ENCODE measurements around the gene CDC7.
"Not testable (repeated sequence)": the region's sequence is repeated elsewhere in the genome, so short reads cannot be mapped to it uniquely, and the experiment has no call there.

CDC7 gene

DNA sequence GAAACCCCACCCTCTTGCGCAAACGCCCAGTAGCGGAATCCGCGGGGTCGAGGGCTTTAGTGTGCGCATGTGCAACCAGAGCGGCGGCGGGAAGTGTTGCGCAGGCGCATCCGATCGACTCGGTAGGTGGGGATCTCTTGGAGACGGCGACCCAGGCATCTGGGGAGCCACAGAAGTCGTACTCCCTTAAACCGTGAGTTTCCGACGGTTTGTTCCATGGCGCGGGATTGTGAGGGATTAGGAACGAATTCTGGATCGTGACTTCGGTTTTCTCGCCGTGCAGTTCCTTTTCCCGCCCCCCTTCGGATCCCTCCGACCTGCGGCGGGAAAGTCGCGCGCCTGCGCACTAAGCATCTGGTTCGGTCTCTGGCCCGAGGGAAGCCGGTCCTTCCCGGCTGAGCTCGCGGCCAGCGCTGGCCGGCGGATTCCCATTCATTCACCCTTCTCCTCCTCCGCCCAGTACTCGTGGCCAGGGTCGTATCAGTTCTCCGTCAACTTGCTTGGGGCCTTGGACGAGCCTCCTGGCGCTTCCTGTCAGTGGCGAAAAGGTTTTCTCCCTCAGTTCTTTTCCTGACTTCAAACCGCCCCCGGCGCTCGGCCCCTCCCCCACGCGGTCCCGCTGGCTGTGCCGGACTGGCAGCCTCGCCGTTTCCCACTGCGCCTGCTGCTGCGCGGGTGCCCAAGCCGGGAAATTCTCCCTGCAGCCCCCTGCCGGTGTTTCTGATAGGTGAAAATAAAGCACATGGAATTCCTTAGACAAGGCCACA is at the start of gene CDC7:
Gene CDC7, plus strand, starts transcription at position 96 of the 767 bp plus-strand sequence. CDS start 866 bp downstream, outside the sequence.
- peak; percentile 85 for DNase-seq (ENCODE audit: low read depth)

DNA sequence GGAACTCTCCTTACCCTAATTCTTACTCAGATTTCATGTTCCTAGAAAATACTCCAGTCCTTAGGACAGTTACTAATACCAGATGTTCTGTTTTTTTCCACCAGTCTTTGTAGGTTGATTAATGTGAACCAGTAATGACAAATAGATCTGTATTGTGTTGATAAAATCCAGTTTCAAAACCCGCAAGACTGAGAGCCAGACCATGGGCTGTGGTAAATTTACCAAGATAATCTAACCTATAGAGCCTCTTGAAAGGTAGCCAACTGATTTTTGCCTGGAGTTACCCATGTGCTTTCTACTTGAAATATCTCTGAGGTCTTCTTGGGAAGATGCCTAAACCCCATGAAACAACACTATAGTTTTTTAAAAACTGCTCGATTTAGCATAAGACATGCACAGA is 46.5 kb upstream of the CDC7 start:
- DNase-seq (ENCODE audit: low read depth) = no peak

DNA sequence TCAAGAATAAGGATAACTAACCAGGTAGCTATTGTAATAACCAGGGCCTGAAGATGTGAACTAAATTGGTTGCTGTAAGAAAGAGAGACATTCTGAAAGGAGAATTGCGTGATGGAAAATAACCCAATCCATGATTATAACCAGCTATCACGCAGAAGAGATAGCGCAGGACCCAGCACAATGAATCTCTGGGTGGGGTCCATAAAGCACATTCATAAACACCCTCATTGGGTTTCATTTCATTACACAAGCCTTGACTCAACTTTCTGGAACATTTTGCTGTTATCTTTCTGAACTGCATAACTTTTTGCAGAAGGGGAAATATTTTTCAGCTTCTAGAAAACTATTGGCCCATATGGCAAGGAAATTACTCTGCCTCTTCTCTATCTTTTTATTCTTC is 45.3 kb upstream of the CDC7 start:
- DNase-seq (ENCODE audit: low read depth) = no peak

DNA sequence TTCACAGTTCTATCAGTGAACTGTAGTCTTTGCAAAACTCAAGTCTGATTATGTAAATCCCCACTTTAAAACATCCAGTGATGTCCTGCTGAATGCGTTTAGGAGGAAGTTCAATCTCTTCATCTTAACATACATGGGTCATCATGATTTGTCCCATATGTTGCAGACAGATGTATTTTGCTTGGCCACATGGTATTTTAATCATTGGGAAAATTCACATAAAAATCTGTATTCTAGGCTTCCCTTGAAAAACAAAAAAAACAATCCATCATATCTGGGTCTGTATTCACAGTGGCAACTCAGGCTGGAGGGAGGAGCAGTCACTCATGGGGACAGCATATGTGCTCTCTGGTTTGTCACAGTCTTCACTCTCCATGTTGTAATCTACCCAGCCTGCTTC is 44.8 kb upstream of the CDC7 start:
- DNase-seq (ENCODE audit: low read depth) = no peak

DNA sequence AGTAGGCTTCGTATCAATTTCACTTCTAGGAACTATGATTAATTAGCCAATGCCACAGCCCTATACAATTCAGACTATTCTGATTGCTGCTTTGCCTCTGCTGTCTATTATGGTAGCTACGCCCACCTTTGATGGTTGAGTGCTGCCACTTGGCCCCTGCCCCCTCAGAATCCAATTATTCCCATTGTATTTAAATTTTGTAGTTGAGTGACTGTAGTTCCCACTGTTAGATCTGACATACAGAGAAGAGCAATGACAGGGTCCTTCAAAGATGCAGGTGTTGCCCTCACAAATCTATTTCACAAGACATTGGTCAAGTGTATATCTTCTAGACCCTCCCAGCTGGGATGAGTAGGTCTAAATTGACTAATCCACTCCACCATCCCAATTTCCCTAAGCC is 35.3 kb upstream of the CDC7 start:
- DNase-seq (ENCODE audit: low read depth) = not testable (repeated sequence)

DNA sequence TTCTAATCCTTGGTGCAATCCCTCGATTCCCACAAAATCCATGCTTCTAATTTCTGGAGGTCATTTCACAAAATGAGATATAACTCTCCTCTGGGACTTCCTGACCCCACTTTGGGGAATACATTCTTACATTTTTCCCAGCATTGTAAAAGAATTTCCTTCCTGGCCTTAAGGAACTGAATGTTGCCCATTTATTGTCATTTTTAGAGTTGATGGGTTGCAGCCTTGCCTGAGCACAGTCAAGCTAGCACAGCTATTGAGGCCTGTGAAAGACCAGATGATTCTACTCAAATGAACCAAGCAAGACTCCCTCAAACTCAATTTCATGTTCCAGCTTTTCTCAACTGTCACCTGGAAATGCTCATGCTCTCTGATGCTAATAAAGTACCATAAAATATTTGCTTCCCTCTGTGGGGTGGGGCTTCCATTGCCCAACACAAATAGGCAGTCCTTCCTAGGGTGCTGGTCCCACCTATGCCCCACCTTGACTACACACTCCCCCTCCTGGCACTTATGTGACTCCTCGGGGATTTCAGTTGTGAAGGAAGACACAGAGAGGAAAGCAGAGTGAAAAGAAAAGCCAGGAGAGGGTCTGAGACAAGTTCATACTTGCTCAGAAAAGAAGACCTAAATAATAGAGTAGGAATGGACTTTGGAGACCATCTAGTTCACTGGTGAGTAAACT is 24.0 kb upstream of the CDC7 start:
- no peak for DNase-seq (ENCODE audit: low read depth)

DNA sequence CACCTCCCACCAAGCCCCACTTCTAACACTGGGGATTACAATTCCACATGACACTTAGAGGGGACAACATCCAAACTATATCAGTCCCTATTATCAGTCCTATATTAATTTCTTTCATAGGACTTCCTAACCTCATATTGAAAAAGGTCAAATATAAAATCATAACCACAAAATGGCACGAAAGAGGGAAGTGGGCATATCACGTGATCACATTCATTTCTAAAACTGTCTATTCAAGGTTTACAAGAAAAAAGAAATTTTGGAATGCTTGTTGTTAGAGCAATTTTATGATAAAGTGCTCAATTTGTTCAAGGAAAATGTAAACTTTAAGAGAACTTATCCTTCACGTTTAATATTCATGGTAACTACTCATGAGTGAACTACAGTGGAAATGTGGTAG is 13.2 kb upstream of the CDC7 start:
- DNase-seq (ENCODE audit: low read depth) = no peak

DNA sequence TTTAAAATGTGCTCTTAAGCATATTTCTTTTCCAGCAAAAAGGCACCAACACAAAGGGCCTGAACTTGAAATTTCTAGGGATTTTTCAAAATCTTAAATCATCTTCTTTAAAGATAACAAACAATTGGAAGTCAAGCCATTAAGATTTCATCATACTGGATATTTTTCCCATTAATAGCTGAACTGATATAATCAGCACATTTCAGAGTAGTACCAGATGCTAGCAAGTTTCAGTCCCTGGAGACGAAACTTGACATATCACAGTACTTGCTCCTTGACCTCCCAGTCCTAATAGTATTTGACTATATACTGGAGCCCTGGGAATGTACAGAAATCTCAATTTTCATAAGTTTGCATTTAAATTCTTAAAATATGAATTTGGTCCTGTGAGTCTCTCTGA is 10.2 kb upstream of the CDC7 start:
- no peak for DNase-seq (ENCODE audit: low read depth)

DNA sequence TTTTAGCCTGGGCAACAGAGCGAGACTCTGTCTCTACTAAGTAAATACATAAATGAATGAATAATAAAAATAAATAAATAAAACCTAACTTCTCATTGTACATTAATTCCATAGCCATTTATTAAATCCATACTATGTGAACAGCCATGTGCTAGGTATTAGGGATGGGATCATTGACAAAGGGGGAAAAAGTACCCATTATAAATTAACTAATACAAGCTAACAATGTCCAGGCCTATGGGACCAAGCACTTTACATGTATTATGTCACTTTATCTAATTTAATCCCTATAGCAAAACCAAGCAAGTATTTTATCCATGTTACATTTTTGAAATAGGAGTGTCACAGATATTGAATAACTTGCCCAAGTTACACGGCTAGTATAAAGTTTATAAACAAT is 2.6 kb upstream of the CDC7 start:
- DNase-seq (ENCODE audit: low read depth) = no peak

DNA sequence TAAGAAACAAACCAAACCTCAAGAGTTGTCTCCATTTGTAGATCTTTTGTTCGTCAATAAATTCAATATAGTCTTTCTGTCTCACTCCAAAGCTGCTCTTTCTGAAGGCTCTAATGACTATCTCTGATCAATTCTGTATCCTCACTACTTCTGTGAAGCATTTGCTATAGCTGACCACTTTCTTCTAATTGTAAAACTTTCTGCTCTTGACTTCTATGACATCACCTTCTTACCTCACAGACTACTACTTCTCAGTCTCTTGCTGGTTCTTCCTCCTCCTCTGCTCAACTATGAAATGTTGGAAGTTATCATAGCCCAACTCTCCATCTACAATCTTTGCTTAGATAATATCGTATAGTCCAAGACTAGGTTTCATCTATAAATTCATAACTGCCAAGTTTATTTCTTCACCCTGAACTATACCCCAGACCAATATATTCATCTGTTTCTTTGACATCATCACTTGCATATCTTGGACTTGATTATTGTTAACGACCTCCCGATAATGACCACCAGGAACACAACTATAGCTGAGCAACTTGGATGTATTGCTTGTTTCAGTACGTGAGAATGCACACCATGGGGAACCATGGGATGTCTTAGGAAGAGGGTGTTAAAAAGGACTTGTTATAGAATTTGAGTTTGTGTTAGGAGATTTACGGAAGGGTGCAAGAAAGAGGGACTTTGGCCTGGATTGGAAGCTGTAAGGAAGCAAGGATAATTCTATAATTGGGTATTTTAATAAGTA is 2.0 kb upstream of the CDC7 start:
- no peak for DNase-seq (ENCODE audit: low read depth)

DNA sequence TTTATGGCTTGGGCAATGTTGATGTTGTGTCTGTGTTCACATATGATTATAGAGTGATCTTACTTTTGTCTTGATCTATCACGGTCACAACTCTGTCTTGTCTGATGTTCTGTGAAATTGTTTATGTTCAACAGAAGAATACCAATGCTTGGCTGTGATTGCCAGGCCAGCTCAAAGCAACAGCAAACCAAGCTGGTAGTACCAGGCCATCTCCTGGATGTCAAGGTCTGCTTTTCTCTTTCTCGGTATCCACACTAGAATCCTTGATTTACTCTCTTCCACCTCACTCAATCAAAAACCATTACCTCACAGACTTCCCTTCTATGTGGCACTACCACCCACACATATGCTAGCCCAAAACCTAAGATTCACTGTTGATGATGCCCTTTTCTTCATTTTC is 1.3 kb upstream of the CDC7 start:
- no peak for DNase-seq (ENCODE audit: low read depth)

DNA sequence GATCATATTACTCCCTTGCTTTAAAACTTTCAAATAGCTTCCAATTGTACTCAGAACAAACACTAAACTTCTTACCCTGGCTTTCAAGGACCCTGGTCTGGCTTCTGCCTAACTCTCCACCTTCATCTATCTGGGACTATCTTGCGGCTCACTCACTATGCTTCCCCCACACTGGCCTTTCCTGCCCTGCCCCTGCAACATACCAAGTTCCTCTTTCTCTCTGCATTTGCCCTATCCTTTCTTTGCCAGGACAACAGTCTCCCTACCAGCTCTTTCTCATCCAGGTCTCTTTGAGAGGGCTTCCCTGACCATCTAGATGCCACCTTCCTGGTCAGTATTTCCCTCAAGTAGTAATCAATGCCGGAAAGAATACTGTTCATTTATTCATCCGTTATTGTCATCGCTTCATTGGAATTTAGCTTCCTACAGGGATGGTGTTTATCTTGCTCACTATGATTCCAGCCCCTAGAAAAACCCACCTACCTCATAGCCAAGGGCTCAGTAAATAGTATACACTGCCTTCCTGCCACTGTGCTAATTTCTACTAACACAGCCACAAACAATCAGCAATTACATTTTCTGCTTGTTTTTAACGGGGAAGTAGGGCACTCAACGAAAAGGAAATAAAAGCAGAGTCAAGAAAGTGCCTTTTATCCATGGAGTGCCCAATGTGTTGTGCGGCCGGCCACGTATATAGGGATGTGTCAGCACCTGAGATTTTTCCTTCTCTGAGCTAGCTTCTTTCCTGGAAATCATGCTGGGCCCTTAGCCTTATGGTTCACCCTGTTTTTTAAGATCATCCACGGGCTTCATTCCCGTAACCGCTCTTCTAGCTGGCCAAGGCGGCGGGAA is 521 bp upstream of the CDC7 start:
- DNase-seq (ENCODE audit: low read depth) = no peak

DNA sequence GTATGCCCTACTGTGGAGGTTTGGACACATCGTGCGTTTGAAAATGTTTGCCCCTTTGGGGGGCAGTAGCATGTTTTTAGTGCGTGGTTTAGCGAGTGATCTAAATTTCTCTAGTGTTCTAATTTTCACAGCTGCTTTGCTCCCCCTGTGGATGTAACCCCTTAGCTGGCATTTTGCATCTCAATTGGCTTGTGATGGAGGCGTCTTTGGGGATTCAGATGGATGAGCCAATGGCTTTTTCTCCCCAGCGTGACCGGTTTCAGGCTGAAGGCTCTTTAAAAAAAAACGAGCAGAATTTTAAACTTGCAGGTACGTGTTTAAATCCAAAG is 836 bp downstream of the CDC7 start:
- no peak for DNase-seq (ENCODE audit: low read depth)

DNA sequence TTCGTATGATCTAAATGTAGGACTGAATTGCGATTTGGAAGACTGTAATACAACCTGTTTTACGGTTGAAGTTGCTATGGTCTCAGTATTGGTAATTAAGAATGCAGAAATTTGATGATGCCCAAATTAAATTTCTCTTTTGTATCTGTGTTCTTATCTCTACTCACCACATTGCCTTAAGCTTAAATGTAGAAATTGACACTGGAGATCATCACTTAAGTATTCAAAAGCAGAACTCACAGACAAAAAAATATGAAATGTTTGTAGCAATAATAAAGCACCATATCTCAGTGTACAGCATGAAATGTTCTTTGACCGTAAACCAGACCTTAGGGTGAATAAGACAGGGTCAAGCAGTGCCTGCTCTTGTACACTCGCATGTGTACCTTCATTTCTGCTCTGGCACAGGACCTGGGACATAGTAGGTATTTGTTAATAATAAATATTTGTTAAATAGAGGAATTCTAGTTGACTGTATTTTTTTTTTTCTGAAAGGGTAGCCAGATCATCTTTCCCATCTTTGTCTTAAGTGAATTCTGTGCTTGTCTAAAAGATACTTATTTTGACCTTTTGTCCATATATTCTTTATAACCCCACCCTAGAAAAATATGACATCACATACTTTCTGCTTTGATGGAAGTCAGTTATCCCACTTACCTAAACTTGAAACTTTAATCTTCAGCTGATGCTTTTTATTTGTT is 1.5 kb downstream of the CDC7 start:
- no peak for DNase-seq (ENCODE audit: low read depth)

DNA sequence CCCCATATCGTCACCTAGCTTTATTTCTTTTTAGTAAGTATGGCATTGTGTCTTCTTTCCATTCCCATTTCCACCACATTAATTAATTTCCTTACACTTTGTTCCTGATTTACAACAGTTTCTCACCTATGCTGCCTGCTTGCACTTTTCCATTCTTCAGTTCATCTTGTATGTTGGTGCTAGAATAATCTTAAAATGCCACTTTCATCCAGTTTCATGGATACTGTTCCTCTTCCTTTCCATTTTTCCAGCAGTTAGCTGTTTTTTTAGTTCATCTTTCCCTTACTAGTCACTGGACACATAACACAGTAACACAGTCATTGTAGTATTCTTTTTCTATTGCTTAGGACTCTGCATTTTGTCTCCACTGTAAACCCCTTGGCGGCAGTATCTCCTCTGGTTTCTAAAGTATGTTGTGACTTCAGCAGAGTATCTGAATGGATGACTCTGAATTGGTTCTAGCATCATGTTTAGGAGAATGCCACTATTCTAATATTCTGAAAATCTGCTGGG is 2.1 kb downstream of the CDC7 start:
- no peak for DNase-seq (ENCODE audit: low read depth)

DNA sequence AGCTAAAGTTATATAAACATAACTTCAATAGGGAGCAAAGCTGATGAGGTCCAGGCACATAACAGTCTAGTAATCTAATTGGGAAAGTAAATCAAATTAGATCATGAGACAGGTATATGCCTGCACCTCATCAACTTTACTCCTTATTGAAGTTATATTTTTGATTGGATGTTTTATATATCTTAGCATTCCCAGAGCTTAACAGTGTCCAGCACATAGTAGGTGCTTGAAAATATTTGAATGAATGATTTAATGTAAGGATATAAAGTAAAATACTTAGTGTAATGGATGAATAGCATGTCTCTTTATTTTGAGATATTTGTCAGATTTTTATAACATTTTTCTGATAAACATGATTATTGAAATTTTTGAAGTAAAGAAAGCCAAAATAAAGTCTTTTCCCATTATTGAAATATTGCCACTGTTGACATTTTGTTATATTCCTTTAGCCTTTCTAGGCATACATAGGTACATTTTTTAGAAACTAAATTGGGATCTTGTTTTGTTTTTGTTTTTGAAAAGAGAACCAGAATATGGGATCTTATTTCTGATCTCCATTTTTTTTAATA is 2.8 kb downstream of the CDC7 start:
- no peak for DNase-seq (ENCODE audit: low read depth)

DNA sequence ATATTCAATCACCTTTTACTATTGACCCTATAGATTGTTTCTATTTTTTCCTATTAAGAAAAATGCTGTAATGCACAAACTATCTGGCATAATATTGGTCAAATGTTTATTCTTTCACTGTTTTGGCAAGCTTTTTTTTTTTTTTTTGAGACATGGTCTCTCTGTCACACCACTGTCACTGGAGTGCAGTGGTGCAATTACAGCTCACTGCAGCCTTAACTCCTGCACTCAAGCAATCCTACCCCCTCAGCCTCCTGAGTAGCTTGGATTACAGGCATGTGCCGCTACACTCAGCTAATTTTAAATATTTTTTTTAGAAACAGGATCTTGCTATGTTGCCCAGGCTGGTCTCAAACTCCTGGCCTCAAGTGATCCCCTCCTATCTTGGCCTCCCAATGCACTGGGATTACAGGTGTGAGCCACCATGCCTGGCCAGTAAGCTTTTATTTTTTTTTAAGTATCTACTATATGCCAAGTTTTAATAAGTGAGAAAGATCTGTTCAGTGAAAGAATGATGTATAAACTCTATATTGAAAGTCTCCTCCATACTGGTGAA is 3.4 kb downstream of the CDC7 start:
- DNase-seq (ENCODE audit: low read depth) = no peak

DNA sequence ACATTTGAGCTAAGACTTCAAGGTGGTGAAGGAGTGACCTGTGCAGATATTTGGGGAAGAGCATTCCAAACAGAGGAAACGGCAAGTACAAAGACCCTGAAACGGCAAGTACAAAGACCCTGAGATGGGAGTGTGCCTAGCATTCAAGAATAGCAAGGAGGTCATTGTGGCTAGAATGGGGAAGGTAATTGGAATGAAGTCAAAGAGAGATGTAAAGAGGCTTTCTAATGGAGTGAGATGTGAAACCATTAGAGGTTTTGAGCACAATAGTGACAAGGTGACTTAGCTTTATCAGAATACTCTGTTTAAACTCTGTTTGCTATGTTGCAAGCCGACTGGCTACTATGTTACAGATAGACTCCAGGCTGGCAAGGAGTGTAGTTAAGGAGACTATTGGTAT is 4.4 kb downstream of the CDC7 start:
- DNase-seq (ENCODE audit: low read depth) = no peak

DNA sequence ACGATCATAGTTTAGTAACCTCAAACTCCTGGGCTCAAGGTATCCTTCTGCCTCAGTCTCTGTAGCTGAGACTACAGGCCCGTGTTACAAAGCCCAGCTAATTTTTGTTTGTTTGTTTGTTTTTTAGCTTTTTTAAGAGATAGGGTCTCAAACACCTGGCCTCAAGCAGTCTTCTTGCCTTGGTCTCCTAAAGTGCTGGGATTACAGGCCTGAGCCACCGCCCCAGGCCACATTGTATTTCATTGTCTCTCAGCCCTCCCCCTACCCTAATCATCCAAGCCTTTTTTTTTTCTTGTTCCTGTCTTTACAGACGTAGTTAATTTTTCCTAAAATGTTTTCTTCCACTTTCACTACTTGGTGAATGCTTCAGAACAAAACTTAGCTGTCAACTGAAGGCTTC is 5.4 kb downstream of the CDC7 start:
- DNase-seq (ENCODE audit: low read depth) = no peak

DNA sequence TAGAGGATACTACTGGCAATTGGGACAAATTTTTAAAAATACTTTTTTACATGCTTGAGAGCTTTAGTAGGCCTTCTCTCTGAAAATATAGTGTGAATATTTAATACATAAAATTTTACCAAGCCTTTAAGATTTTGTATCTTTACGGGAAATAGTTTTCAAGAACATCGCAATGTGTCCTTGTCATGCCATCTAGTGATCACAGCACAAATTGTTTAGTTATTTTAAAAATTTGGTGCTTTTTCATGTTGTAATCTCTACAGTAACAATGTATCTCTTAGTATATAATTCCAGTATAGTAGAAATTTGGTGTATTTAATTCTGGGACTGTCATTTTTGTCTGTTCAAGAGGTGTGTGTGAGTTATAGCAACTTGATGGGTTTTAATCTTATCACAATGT is 6.7 kb downstream of the CDC7 start:
- DNase-seq (ENCODE audit: low read depth) = no peak

DNA sequence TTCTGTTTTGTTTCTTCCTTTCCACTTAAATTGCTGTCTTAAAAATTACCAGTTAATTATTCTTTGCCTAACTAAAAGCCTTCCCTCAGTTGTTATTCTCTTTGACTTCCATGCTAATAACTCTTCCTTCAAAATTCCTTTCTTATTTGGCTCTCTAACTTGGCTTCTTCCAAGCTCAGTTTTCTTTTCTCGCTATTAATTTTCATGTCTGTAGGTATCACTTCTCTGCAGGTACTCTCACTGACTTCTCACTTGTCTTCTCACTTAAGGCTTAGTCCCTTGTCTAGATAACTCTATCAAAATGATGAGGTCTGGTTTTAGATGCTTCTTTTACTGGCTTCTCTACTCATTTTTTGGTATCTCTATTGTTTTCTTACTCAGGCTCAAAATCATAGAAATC is 10.1 kb downstream of the CDC7 start:
- DNase-seq (ENCODE audit: low read depth) = no peak
